Nephron (organoid): ENCODE measurements around the gene PDS5B.

Experiments
- H3K27ac Mint-ChIP-seq, 3 experiments: 2 replicates each; pipeline ENCODE4 v1.8.0; 2020; ENCODE audit warnings: mixed read lengths in 3 of 3, mild to moderate bottlenecking in 2 of 3, moderate library complexity in 1 of 3
- H3K27me3 Mint-ChIP-seq: 2 replicates; pipeline ENCODE4 v1.8.0; 2021; ENCODE audit warnings: low read depth, mild to moderate bottlenecking, moderate library complexity, mixed read lengths
- H3K36me3 Mint-ChIP-seq: 2 replicates; pipeline ENCODE4 v1.8.0; 2020; ENCODE audit warnings: low read depth, mixed read lengths
- H3K4me1 Mint-ChIP-seq: 2 replicates; pipeline ENCODE4 v1.8.0; 2020; ENCODE audit warnings: mixed read lengths
- H3K4me3 Mint-ChIP-seq, 3 experiments: 2 replicates each; pipeline ENCODE4 v1.8.0; 2020; ENCODE audit warnings: mild to moderate bottlenecking in 3 of 3, mixed read lengths in 3 of 3, moderate library complexity in 2 of 3
- H3K9me3 Mint-ChIP-seq: 2 replicates; pipeline ENCODE4 v1.8.0; 2020; ENCODE audit warnings: mixed read lengths
- CTCF ChIP-seq, 3 experiments: fragments of 200-600 bp; sonication (generic); IDR thresholded peaks; one replicate each; pipeline ENCODE4 v1.5.0; 2021; ENCODE audit warnings: antibody characterized with exemption in 3 of 3; ENCODE audit not compliant: unreplicated experiment in 3 of 3

Gene PDS5B

GRCh38 chr13:32761472-32761871 lies 175.2 kb downstream of the PDS5B start:
- H3K4me3 Mint-ChIP-seq = no peak overlapping the region
- H3K9me3 Mint-ChIP-seq = peaks cover 4% of the 10 kb centered on the region
- peaks cover 78% of the 10 kb centered on the region for H3K36me3 Mint-ChIP-seq
- no peaks in the 10 kb centered on the region for H3K27me3 Mint-ChIP-seq
- no peak for TF ChIP-seq CTCF (IDR thresholded peaks at IDR 0.05; ENCODE audit: unreplicated experiment in 3 of 3)
- H3K27ac Mint-ChIP-seq = no peak overlapping the region
- H3K4me1 Mint-ChIP-seq = no peaks in the 10 kb centered on the region

DNA sequence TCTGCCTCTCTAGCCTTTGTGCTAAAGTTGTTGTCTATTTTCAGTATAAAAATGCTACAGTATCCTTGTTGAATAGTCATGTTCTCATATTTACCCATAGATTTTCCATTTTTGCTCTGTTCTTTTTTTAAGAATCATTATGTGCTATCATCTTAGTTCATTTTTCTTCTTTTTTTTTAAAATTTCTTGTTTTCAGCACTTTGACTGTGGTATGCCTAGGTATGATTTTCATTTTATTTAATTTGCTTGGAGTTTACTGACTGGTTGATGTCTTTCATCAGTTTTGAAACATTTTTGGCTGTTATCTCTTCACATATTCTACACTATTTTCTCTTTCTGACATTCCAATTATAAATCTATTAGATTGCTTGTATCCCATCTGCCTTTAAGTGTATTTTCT lies 192.9 kb downstream of the PDS5B start:
- no peak overlapping the region for H3K27ac Mint-ChIP-seq
- H3K36me3 Mint-ChIP-seq = peaks cover 66% of the 10 kb centered on the region
- TF ChIP-seq CTCF (IDR thresholded peaks at IDR 0.05; ENCODE audit: unreplicated experiment in 3 of 3) = no peak
- H3K4me1 Mint-ChIP-seq = no peaks in the 10 kb centered on the region
- H3K9me3 Mint-ChIP-seq = peaks cover 12% of the 10 kb centered on the region
- no peaks in the 10 kb centered on the region for H3K27me3 Mint-ChIP-seq
- H3K4me3 Mint-ChIP-seq = no peak overlapping the region

- Mint-ChIP-seq H3K27me3 (no peaks in the 10 kb centered on the region), H3K27ac (no peak overlapping the region), H3K36me3 (peaks cover 51% of the 10 kb centered on the region), H3K4me3 (no peak overlapping the region), H3K9me3 (peaks cover 12% of the 10 kb centered on the region), H3K4me1 (no peaks in the 10 kb centered on the region)
- no peak for TF ChIP-seq CTCF (IDR thresholded peaks at IDR 0.05; ENCODE audit: unreplicated experiment in 3 of 3)
These were observed 195.7 kb downstream of the PDS5B start for GRCh38 chr13:32781906-32782305.

DNA sequence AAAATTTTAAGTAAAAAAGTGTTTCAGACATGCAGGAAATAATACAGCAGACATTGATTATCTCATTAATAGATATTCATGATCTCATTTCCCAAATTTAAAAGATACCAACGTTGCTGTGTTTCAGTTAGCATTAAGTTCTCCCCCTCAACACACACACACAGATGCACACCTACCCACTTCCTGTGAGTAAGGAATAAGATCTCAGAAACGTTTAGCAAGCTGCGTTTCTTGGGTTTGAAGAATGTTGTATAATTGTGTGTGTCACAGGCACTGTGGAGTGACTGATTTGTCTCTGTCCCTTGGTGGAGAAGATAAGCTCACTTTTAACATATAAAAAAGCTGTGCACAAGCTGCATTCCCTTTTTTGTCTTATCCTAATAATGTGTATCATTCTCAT lies 196.8 kb downstream of the PDS5B start:
- Mint-ChIP-seq H3K27me3 (no peaks in the 10 kb centered on the region), H3K27ac (no peak overlapping the region), H3K4me1 (no peaks in the 10 kb centered on the region), H3K4me3 (no peak overlapping the region), H3K9me3 (peaks cover 12% of the 10 kb centered on the region), H3K36me3 (peaks cover 44% of the 10 kb centered on the region)
- no peak for TF ChIP-seq CTCF (IDR thresholded peaks at IDR 0.05; ENCODE audit: unreplicated experiment in 3 of 3)

GRCh38 chr13:32790731-32791130 lies 204.5 kb downstream of the PDS5B start:
- Mint-ChIP-seq H3K4me3 (no peak overlapping the region), H3K4me1 (no peaks in the 10 kb centered on the region), H3K27ac (no peak overlapping the region), H3K9me3 (no peaks in the 10 kb centered on the region), H3K36me3 (peaks cover 16% of the 10 kb centered on the region), H3K27me3 (no peaks in the 10 kb centered on the region)
- TF ChIP-seq CTCF (IDR thresholded peaks at IDR 0.05; ENCODE audit: unreplicated experiment in 3 of 3) = no peak

- Mint-ChIP-seq H3K4me1 (no peaks in the 10 kb centered on the region), H3K27me3 (no peaks in the 10 kb centered on the region), H3K4me3 (no peak overlapping the region), H3K27ac (no peak overlapping the region), H3K9me3 (no peaks in the 10 kb centered on the region), H3K36me3 (peaks cover 13% of the 10 kb centered on the region)
- TF ChIP-seq CTCF (IDR thresholded peaks at IDR 0.05; ENCODE audit: unreplicated experiment in 3 of 3) = no peak
These were observed 205.4 kb downstream of the PDS5B start for GRCh38 chr13:32791545-32792172.
